ENCODE measurements around the gene CRYGC.

DNA sequence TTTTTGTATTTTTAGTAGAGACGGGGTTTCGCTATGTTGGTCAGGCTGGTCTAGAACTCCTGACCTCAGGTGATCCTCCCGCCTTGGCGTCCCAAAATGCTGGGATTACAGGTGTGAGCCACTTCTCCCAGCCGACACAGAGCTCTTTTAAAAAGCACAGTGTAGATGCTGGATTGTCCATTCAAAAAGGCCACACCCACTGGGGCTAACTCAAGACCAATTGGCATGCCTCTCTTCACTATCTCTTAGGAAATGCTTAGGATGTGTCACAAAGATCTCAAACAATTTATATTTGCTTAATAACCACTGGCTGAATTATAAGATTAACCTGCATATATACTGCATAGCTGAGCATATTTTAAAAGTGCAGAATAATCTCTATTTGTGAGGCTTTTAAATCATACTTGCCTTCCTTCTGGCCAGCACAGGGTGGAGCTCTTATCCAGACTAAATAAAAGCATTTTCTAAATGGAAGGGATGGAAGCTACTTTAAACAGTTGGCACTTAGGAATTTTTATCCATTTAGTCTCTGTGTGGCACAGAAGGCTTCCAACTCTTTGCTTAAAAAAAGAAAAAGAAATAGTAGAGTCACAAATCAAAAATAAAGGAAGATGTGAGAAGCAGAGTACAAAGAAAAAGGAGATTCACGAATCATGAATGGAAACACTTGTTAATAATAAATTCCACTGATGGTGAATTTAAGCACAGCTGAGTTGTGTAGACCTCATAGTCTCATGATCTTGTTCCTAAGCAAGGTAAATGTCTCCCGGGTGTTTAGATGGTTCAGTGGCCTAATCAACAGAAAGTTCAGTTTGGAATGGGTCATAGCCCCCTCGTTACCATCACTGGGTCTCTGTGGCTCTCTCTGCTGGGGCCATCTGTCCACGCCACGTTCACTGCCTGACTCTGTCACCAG is 27.7 kb downstream of the CRYGC start:
- TF ChIP-seq EGR1 (IDR thresholded peaks at IDR 0.05): no peak
- peak; percentile 82 for TF ChIP-seq RAD21 (IDR thresholded peaks at IDR 0.05; ENCODE audit: low read depth)
- TF ChIP-seq TAF1 (IDR thresholded peaks at IDR 0.05; ENCODE audit: low read depth): no peak
- no peak for TF ChIP-seq CEBPB (IDR thresholded peaks at IDR 0.05)
- no peak for TF ChIP-seq TCF12 (IDR thresholded peaks at IDR 0.05; ENCODE audit: low read depth)
- TF ChIP-seq FOXM1 (IDR thresholded peaks at IDR 0.05; ENCODE audit: borderline replicate concordance, low read depth): no peak
- TF ChIP-seq, protein P1, sequence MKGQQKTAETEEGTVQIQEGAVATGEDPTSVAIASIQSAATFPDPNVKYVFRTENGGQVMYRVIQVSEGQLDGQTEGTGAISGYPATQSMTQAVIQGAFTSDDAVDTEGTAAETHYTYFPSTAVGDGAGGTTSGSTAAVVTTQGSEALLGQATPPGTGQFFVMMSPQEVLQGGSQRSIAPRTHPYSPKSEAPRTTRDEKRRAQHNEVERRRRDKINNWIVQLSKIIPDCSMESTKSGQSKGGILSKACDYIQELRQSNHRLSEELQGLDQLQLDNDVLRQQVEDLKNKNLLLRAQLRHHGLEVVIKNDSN (IDR thresholded peaks at IDR 0.05): no peak
- TF ChIP-seq, protein P2, sequence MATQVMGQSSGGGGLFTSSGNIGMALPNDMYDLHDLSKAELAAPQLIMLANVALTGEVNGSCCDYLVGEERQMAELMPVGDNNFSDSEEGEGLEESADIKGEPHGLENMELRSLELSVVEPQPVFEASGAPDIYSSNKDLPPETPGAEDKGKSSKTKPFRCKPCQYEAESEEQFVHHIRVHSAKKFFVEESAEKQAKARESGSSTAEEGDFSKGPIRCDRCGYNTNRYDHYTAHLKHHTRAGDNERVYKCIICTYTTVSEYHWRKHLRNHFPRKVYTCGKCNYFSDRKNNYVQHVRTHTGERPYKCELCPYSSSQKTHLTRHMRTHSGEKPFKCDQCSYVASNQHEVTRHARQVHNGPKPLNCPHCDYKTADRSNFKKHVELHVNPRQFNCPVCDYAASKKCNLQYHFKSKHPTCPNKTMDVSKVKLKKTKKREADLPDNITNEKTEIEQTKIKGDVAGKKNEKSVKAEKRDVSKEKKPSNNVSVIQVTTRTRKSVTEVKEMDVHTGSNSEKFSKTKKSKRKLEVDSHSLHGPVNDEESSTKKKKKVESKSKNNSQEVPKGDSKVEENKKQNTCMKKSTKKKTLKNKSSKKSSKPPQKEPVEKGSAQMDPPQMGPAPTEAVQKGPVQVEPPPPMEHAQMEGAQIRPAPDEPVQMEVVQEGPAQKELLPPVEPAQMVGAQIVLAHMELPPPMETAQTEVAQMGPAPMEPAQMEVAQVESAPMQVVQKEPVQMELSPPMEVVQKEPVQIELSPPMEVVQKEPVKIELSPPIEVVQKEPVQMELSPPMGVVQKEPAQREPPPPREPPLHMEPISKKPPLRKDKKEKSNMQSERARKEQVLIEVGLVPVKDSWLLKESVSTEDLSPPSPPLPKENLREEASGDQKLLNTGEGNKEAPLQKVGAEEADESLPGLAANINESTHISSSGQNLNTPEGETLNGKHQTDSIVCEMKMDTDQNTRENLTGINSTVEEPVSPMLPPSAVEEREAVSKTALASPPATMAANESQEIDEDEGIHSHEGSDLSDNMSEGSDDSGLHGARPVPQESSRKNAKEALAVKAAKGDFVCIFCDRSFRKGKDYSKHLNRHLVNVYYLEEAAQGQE (IDR thresholded peaks at IDR 0.05; ENCODE audit: low read depth): no peak
